Suprapubic skin (tissue), 4 donors: ENCODE results near the gene OS9. TPM values are rescaled to one million over a fixed set of nuclear protein-coding genes. Genes with fewer than 3 reads are reported as not detected.
A peak's percentile ranks its signal among the peaks of the same experiment; 100 is the strongest.

Source experiments
- DNase-seq, 2 donors: peaks; one replicate each; pipeline ENCODE4 v3.0.0-alpha.2; 2019; ENCODE audit warnings: low spot score in 2 of 2
- H3K27ac ChIP-seq: fragments of 200-600 bp; sonication (generic); one replicate; pipeline ENCODE4 v1.5.1; 2019
- H3K27me3 ChIP-seq: fragments of 200-600 bp; sonication (generic); one replicate; pipeline ENCODE4 v1.5.1; 2019
- H3K36me3 ChIP-seq: fragments of 200-600 bp; sonication (generic); one replicate; pipeline ENCODE4 v1.5.1; 2019
- H3K4me1 ChIP-seq: fragments of 200-600 bp; sonication (generic); one replicate; pipeline ENCODE4 v1.5.1; 2019
- H3K4me3 ChIP-seq: fragments of 200-600 bp; sonication (generic); one replicate; pipeline ENCODE4 v1.5.1; 2019; ENCODE audit warnings: mild to moderate bottlenecking
- H3K9me3 ChIP-seq: fragments of 200-600 bp; sonication (generic); one replicate; pipeline ENCODE4 v1.5.1; 2019
- CTCF ChIP-seq, 2 donors: fragments of 200-600 bp in 1 of 2; fragments of 450-650 bp in 1 of 2; sonication (generic) in 1 of 2; IDR thresholded peaks; one replicate each; pipeline ENCODE4 v1.5.1; 2016 to 2019; ENCODE audit warnings: antibody characterized with exemption in 2 of 2, mild to moderate bottlenecking in 1 of 2, moderate library complexity in 1 of 2
- EP300 ChIP-seq: sonication (generic); formaldehyde crosslinking; IDR thresholded peaks from one replicate; pipeline ENCODE4 v1.6.1; 2017; ENCODE audit warnings: antibody characterized with exemption
- POLR2A ChIP-seq, 2 donors: fragments of 450-650 bp; IDR thresholded peaks; one replicate each; pipeline ENCODE4 v1.6.1; 2017; ENCODE audit warnings: antibody characterized with exemption in 2 of 2, mild to moderate bottlenecking in 2 of 2, moderate library complexity in 2 of 2
- POLR2AphosphoS5 ChIP-seq, 3 donors: sonication (generic); formaldehyde crosslinking; IDR thresholded peaks; one replicate each; pipeline ENCODE4 v1.6.1; 2017; ENCODE audit warnings: antibody characterized with exemption in 3 of 3
- WGBS: methylation state at CpG from one replicate; pipeline ENCODE4 v1.1.5; 2018; 5-methylcytosine and 5-hydroxymethylcytosine counted together
- total RNA-seq, 4 donors: library from RNA; depleted of rRNA; stranded (reverse); fragments of >200 nt; gene quantifications; one replicate each; pipeline ENCODE4 v1.1.0, GENCODE V29; 2016

OS9 gene
- total RNA-seq, 4 donors from 2014 or later, result 165 to 282 (median 236) TPM

GRCh38 chr12:57741413-57741789 is 47.5 kb downstream of the OS9 start:
- Histone ChIP-seq H3K27ac (no peak overlapping the region), H3K4me1 (peaks cover 52% of the 10 kb centered on the region), H3K9me3 (no peaks in the 10 kb centered on the region), H3K36me3 (peaks cover under 1% of the 10 kb centered on the region), H3K4me3 (peak overlapping the region; percentile 28), H3K27me3 (peaks cover 43% of the 10 kb centered on the region)
- TF ChIP-seq POLR2A (IDR thresholded peaks at IDR 0.05), result no peak
- TF ChIP-seq POLR2AphosphoS5 (IDR thresholded peaks at IDR 0.05), result no peak
- TF ChIP-seq EP300, result no peak
- TF ChIP-seq CTCF (IDR thresholded peaks at IDR 0.05), result no peak
- no peak for DNase-seq
- 57% methylated on average over 1 of the region's 1 CpG for WGBS

GRCh38 chr12:57741844-57742738 is 48.2 kb downstream of the OS9 start:
- DNase-seq, result peak in 1 of 2 donors; percentile 60
- no peak for TF ChIP-seq POLR2AphosphoS5 (IDR thresholded peaks at IDR 0.05)
- TF ChIP-seq EP300, result no peak
- TF ChIP-seq CTCF (IDR thresholded peaks at IDR 0.05), result no peak
- no peak for TF ChIP-seq POLR2A (IDR thresholded peaks at IDR 0.05)
- Histone ChIP-seq H3K36me3 (peaks cover 7% of the 10 kb centered on the region), H3K27ac (no peak overlapping the region), H3K4me3 (peak overlapping the region; percentile 28), H3K9me3 (no peaks in the 10 kb centered on the region), H3K27me3 (peaks cover 36% of the 10 kb centered on the region), H3K4me1 (peaks cover 45% of the 10 kb centered on the region)
- WGBS, result 48% methylated on average over 14 of the region's 14 CpGs

GRCh38 chr12:57743769-57744168 is 49.8 kb downstream of the OS9 start:
- TF ChIP-seq CTCF (IDR thresholded peaks at IDR 0.05) (no peak), EP300 (no peak), POLR2A (IDR thresholded peaks at IDR 0.05) (no peak), POLR2AphosphoS5 (IDR thresholded peaks at IDR 0.05) (no peak)
- Histone ChIP-seq H3K27me3 (peaks cover 20% of the 10 kb centered on the region), H3K36me3 (peaks cover 24% of the 10 kb centered on the region), H3K4me1 (peaks cover 28% of the 10 kb centered on the region), H3K27ac (peak overlapping the region; percentile 97), H3K4me3 (peak overlapping the region; percentile 85), H3K9me3 (no peaks in the 10 kb centered on the region)
- DNase-seq, result no peak
- WGBS, result 86% methylated on average over 2 of the region's 2 CpGs

GRCh38 chr12:57744194-57744776 is 50.4 kb downstream of the OS9 start:
- 6% methylated on average over 10 of the region's 21 CpGs for WGBS
- Histone ChIP-seq H3K4me3 (peak overlapping the region; percentile 85), H3K27ac (peak overlapping the region; percentile 97), H3K36me3 (peaks cover 29% of the 10 kb centered on the region), H3K27me3 (peaks cover 15% of the 10 kb centered on the region), H3K4me1 (peaks cover 24% of the 10 kb centered on the region), H3K9me3 (no peaks in the 10 kb centered on the region)
- DNase-seq, result peak; percentile 92 to 94
- peak in 1 of 3 donors; percentile 22 for TF ChIP-seq POLR2AphosphoS5 (IDR thresholded peaks at IDR 0.05)
- no peak for TF ChIP-seq EP300

GRCh38 chr12:57744777-57745484 is 51.0 kb downstream of the OS9 start, which contains the start of gene TSPAN31:
TSS of gene TSPAN31 (plus strand) at chr12:57745039. CDS start at chr12:57745155, 116 bp downstream.
- TF ChIP-seq POLR2AphosphoS5 (IDR thresholded peaks at IDR 0.05) (peak in 1 of 3 donors; percentile 35), POLR2A (IDR thresholded peaks at IDR 0.05) (no peak)
- Histone ChIP-seq H3K27me3 (peaks cover 8% of the 10 kb centered on the region), H3K4me3 (peak within 1 kb of the TSS; percentile 85), H3K36me3 (peaks cover 29% of the 10 kb centered on the region), H3K9me3 (no peaks in the 10 kb centered on the region), H3K4me1 (peaks cover 24% of the 10 kb centered on the region), H3K27ac (peak within 1 kb of the TSS; percentile 97)
- peak; percentile 98 to 99 for DNase-seq
- WGBS, result under 1% methylated on average over 28 of the region's 29 CpGs
